Caco-2 (cell line): ENCODE measurements around the gene DMTF1. TPM values are rescaled to one million over a fixed set of nuclear protein-coding genes. Genes with fewer than 3 reads are reported as not detected.

ENCODE experiments used
- BruUV-seq: library from RNA; stranded (reverse); fragments of 400-500 nt; replicated peaks from 2 replicates; lab custom pipeline; 2021; lab: Mats Ljungman, UMichigan
- CTCF ChIA-PET: fragments of 300-600 bp; sonication (Branson Sonifier 250); formaldehyde crosslinking; loops from one replicate; lab custom pipeline; 2022; ENCODE audit warnings: antibody characterized with exemption; lab: Charles Lee
- POLR2A ChIA-PET: fragments of 300-600 bp; sonication (Branson Sonifier 250); formaldehyde crosslinking; loops from one replicate; lab custom pipeline; 2022; ENCODE audit warnings: antibody characterized with exemption; lab: Charles Lee
- DNase-seq, 2 experiments: peaks; one replicate each; pipeline versions ENCODE4 v3.0.0 to v3.0.0-alpha.2; 2020 to 2022
- H3K27me3 ChIP-seq: replicated peaks from 2 replicates; pipeline ENCODE4 v1.6.0; 2011; ENCODE audit warnings: low read length; ENCODE audit not compliant: control insufficient read depth, insufficient read depth
- H3K36me3 ChIP-seq: 2 replicates; pipeline ENCODE4 v1.5.1; 2011; ENCODE audit warnings: low read length; ENCODE audit not compliant: control insufficient read depth, insufficient read depth
- H3K4me1 ChIP-seq: fragments of 250-450 bp; sonication (Bioruptor Pico); 2 replicates; pipeline ENCODE4 v1.5.1; 2020; ENCODE audit warnings: mild to moderate bottlenecking
- H3K4me3 ChIP-seq: 2 replicates; pipeline ENCODE4 v1.5.1; 2011; ENCODE audit warnings: low read depth, mild to moderate bottlenecking, control low read depth, low read length
- H3K9me3 ChIP-seq: fragments of 250-450 bp; sonication (Bioruptor Pico); 2 replicates; pipeline ENCODE4 v1.5.1; 2020; ENCODE audit warnings: mild to moderate bottlenecking, moderate library complexity
- H3K27ac Mint-ChIP-seq: one replicate; pipeline ENCODE4 v1.8.0; 2022; ENCODE audit warnings: mixed read lengths; ENCODE audit not compliant: unreplicated experiment
- H3K27me3 Mint-ChIP-seq: one replicate; pipeline ENCODE4 v1.8.0; 2022; ENCODE audit warnings: mixed read lengths; ENCODE audit not compliant: insufficient read depth, unreplicated experiment
- H3K36me3 Mint-ChIP-seq: one replicate; pipeline ENCODE4 v1.8.0; 2022; ENCODE audit warnings: mild to moderate bottlenecking, mixed read lengths; ENCODE audit not compliant: insufficient read depth, unreplicated experiment
- H3K4me1 Mint-ChIP-seq: one replicate; pipeline ENCODE4 v1.8.0; 2022; ENCODE audit warnings: low read depth, mixed read lengths; ENCODE audit not compliant: unreplicated experiment
- H3K4me3 Mint-ChIP-seq: one replicate; pipeline ENCODE4 v1.8.0; 2022; ENCODE audit warnings: mild to moderate bottlenecking, moderate library complexity, mixed read lengths; ENCODE audit not compliant: unreplicated experiment
- H3K9me3 Mint-ChIP-seq: one replicate; pipeline ENCODE4 v1.8.0; 2022; ENCODE audit warnings: mixed read lengths; ENCODE audit not compliant: unreplicated experiment
- CTCF ChIP-seq, 2 experiments: fragments of 200-600 bp in 1 of 2; IDR thresholded peaks; 1 replicate in 1 of 2; 2 replicates in 1 of 2; pipeline versions ENCODE4 v1.5.1 to v1.8.0; 2011 to 2022; ENCODE audit warnings: antibody characterized with exemption in 1 of 2, control low read depth in 1 of 2, inconsistent platforms in 1 of 2, low read depth in 1 of 2, low read length in 1 of 2, mild to moderate bottlenecking in 1 of 2, moderate library complexity in 1 of 2; ENCODE audit not compliant: insufficient read depth in 1 of 2, severe bottlenecking in 1 of 2, unreplicated experiment in 1 of 2
- intact Hi-C: fragments of 100-400 bp; cut with micrococcal nuclease; formaldehyde crosslinking; loops from one replicate; pipeline ENCODE4 v1.10.0; 2022; ENCODE audit not compliant: unreplicated experiment
- total RNA-seq: library from RNA; stranded (reverse); gene quantifications from 2 replicates; pipeline ENCODE4 v1.2.3, GENCODE V29; 2022

Gene DMTF1
- total RNA-seq, 1 experiment from 2014 or later, result 60.9 TPM

GRCh38 chr7:87213252-87213651 is 61.0 kb downstream of the DMTF1 start:
- intact Hi-C loops, result loop anchor here (10.0 kb wide), 1 partner anchor 368 kb away; no protein-coding TSS in a partner anchor
- Mint-ChIP-seq H3K4me1 (no peaks in the 10 kb centered on the region), H3K36me3 (peaks cover 25% of the 10 kb centered on the region), H3K27me3 (no peaks in the 10 kb centered on the region), H3K27ac (no peak overlapping the region), H3K4me3 (no peak overlapping the region), H3K9me3 (peaks cover 18% of the 10 kb centered on the region)
- Histone ChIP-seq H3K36me3 (no peaks in the 10 kb centered on the region; the same call in 1 of the 2 replicates), H3K27me3 (no peaks in the 10 kb centered on the region), H3K4me3 (no peak overlapping the region), H3K4me1 (no peaks in the 10 kb centered on the region), H3K9me3 (no peaks in the 10 kb centered on the region)
- no TSS peak for BruUV-seq
- no peak for DNase-seq
- ChIA-PET CTCF (no interaction called here), POLR2A (interaction anchor here (0.6 kb wide), 1 partner anchor 38 kb away, joined by 4 read pairs; no protein-coding TSS in a partner anchor)
- no peak for TF ChIP-seq CTCF (IDR thresholded peaks at IDR 0.05; ENCODE audit: insufficient read depth in 1 of 2, low read depth in 1 of 2, low read length in 1 of 2, severe bottlenecking in 1 of 2, unreplicated experiment in 1 of 2)

- H3K36me3 ChIP-seq, result no peaks in the 10 kb centered on the region
- ChIA-PET POLR2A (no interaction called here), CTCF (no interaction called here)
- H3K4me1 ChIP-seq, result no peaks in the 10 kb centered on the region
- H3K9me3 ChIP-seq, result no peaks in the 10 kb centered on the region
- no peak overlapping the region for H3K27ac Mint-ChIP-seq
- no peaks in the 10 kb centered on the region for H3K4me1 Mint-ChIP-seq
- no peak for DNase-seq
- H3K27me3 Mint-ChIP-seq, result no peaks in the 10 kb centered on the region
- H3K9me3 Mint-ChIP-seq, result peaks cover 14% of the 10 kb centered on the region
- intact Hi-C loops, result loop anchor here (10.0 kb wide), 1 partner anchor 369 kb away; no protein-coding TSS in a partner anchor
- H3K4me3 ChIP-seq, result no peak overlapping the region
- no peak overlapping the region for H3K4me3 Mint-ChIP-seq
- peaks cover 21% of the 10 kb centered on the region for H3K36me3 Mint-ChIP-seq
- no peaks in the 10 kb centered on the region for H3K27me3 ChIP-seq
- BruUV-seq, result no TSS peak
- no peak for TF ChIP-seq CTCF (IDR thresholded peaks at IDR 0.05; ENCODE audit: insufficient read depth in 1 of 2, low read depth in 1 of 2, low read length in 1 of 2, severe bottlenecking in 1 of 2, unreplicated experiment in 1 of 2)
These were observed 61.6 kb downstream of the DMTF1 start for GRCh38 chr7:87213811-87214210.

GRCh38 chr7:87215046-87215445 is 62.8 kb downstream of the DMTF1 start:
- Mint-ChIP-seq H3K4me1 (no peaks in the 10 kb centered on the region), H3K36me3 (peaks cover 21% of the 10 kb centered on the region), H3K27ac (no peak overlapping the region), H3K4me3 (no peak overlapping the region), H3K27me3 (no peaks in the 10 kb centered on the region), H3K9me3 (peaks cover 1% of the 10 kb centered on the region)
- intact Hi-C loops, result loop anchor here (10.0 kb wide), 1 partner anchor 370 kb away; no protein-coding TSS in a partner anchor
- BruUV-seq, result no TSS peak
- DNase-seq, result no peak
- Histone ChIP-seq H3K4me3 (no peak overlapping the region), H3K36me3 (no peaks in the 10 kb centered on the region), H3K4me1 (no peaks in the 10 kb centered on the region), H3K27me3 (no peaks in the 10 kb centered on the region), H3K9me3 (no peaks in the 10 kb centered on the region)
- ChIA-PET CTCF (no interaction called here), POLR2A (no interaction called here)
- TF ChIP-seq CTCF (IDR thresholded peaks at IDR 0.05; ENCODE audit: insufficient read depth in 1 of 2, low read depth in 1 of 2, low read length in 1 of 2, severe bottlenecking in 1 of 2, unreplicated experiment in 1 of 2), result no peak
